Measurements from ENCODE around the gene SLC7A7. TPM values are rescaled to one million over a fixed set of nuclear protein-coding genes. Genes with fewer than 3 reads are reported as not detected.

SLC7A7 gene
- total and polyA plus RNA-seq, 2 of the 13 experiments (the other 11 are each of a cell fraction or from before 2014, with no cell fraction given): 0.13 to 0.63 TPM

GRCh38 chr14:22819151-22819988, 4.1 kb upstream of the SLC7A7 start (continued):
- peak; percentile 47; the same call in 1 of the 2 replicates for TF ChIP-seq PAXIP1 (CRISPR knock-in tag; conservative IDR thresholded peaks at IDR 0.05)
- TF ChIP-seq MYPOP (CRISPR knock-in tag; IDR thresholded peaks at IDR 0.05): no peak
- TF ChIP-seq ZNF333 (CRISPR knock-in tag; IDR thresholded peaks at IDR 0.05; ENCODE audit: borderline replicate concordance): no peak
- no peak for TF ChIP-seq KLF12 (CRISPR knock-in tag; IDR thresholded peaks at IDR 0.05; ENCODE audit: borderline replicate concordance)
- no peak for TF ChIP-seq SMAD1 (CRISPR knock-in tag; IDR thresholded peaks at IDR 0.05; ENCODE audit: borderline replicate concordance, low read depth)
- TF ChIP-seq KDM3A (CRISPR knock-in tag; IDR thresholded peaks at IDR 0.05; ENCODE audit: low read depth): 0 out of 2 replicates have a peak, but pooled peaks have one; percentile 42
- TF ChIP-seq ZNF746 (CRISPR knock-in tag; IDR thresholded peaks at IDR 0.05): peak; percentile 65; the same call in 1 of the 2 replicates
- no peak for TF ChIP-seq ASH2L (IDR thresholded peaks at IDR 0.05; ENCODE audit: insufficient read length, low read depth, low read length)
- TF ChIP-seq AGO1 (IDR thresholded peaks at IDR 0.05; ENCODE audit: low read depth, low read length, poor library complexity, severe bottlenecking): no peak
- peak; percentile 37; the same call in 1 of the 2 replicates for TF ChIP-seq ZNF280D (CRISPR knock-in tag; IDR thresholded peaks at IDR 0.05)
- TF ChIP-seq CERS6 (CRISPR knock-in tag; IDR thresholded peaks at IDR 0.05): no peak
- no peak for TF ChIP-seq NAIF1 (CRISPR knock-in tag; IDR thresholded peaks at IDR 0.05; ENCODE audit: borderline replicate concordance)
- TF ChIP-seq ZBTB39 (CRISPR knock-in tag; IDR thresholded peaks at IDR 0.05): no peak
- TF ChIP-seq ZNF724P (CRISPR knock-in tag; IDR thresholded peaks at IDR 0.05; ENCODE audit: borderline replicate concordance): peak; percentile 65; the same call in 1 of the 2 replicates
- TF ChIP-seq THYN1 (CRISPR knock-in tag; IDR thresholded peaks at IDR 0.05; ENCODE audit: borderline replicate concordance, low read depth): no peak
- no peak for TF ChIP-seq FOXP1 (IDR thresholded peaks at IDR 0.05)
- peak; percentile 62 for TF ChIP-seq FOXP1 (CRISPR knock-in tag; IDR thresholded peaks at IDR 0.05)

All from HepG2 (cell line).